Measurements from ENCODE around the gene SLC24A1.

The SLC24A1 gene

DNA sequence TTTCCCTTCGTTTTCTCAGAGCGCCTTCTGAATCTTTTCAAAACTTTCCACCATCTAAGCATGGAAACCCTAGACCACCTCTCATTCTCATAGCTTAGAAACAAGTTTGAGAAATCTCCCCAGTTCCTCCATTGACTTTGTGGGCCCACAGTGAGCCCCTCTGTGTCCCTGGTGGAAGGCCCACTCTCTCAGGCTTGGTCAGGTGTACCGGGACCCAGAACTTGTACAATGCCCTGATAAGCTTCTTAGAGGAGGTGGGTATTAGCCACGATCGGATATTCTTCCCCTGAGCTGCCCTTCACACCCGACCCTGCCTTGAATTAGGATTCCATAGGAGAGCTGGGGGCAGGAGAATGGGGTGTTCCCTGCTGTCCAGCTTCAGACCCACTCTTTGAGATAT is at the start of gene SLC24A1:
SLC24A1 (plus strand) TSS at position 301 of the 400 bp plus-strand sequence. CDS start 2,143 bp downstream, outside the sequence.
- DNase-seq (ENCODE audit: low spot score): no peak
- in situ Hi-C loops (cut with MboI; ENCODE audit: low sequenced_read_pairs, unreplicated experiment): no loop called here
- TF ChIP-seq, protein P1, sequence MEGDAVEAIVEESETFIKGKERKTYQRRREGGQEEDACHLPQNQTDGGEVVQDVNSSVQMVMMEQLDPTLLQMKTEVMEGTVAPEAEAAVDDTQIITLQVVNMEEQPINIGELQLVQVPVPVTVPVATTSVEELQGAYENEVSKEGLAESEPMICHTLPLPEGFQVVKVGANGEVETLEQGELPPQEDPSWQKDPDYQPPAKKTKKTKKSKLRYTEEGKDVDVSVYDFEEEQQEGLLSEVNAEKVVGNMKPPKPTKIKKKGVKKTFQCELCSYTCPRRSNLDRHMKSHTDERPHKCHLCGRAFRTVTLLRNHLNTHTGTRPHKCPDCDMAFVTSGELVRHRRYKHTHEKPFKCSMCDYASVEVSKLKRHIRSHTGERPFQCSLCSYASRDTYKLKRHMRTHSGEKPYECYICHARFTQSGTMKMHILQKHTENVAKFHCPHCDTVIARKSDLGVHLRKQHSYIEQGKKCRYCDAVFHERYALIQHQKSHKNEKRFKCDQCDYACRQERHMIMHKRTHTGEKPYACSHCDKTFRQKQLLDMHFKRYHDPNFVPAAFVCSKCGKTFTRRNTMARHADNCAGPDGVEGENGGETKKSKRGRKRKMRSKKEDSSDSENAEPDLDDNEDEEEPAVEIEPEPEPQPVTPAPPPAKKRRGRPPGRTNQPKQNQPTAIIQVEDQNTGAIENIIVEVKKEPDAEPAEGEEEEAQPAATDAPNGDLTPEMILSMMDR (IDR thresholded peaks at IDR 0.05; ENCODE audit: borderline replicate concordance, control extremely low read depth, extremely low read depth, insufficient read depth, missing control alignments): no peak

DNA sequence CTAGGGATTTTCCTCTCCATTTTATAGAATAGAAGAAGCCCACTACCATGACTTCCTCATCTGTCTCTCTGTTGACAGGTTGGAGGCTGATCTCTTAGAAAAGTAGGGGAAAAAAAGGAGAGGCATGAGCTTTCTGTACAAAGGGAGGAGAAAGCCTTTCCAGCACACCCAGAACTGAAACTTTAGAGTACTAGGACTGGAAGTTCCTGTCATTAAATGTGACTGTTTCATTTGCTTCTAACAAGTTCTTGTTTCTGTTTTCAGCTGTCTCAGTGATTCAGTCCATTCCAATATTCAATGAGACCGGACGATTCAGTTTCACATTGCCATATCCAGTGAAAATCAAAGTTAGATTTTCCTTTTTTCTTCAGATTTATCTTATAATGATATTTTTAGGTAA is 49.8 kb upstream of the SLC24A1 start:
- in situ Hi-C loops (cut with MboI; ENCODE audit: low sequenced_read_pairs, unreplicated experiment): no loop called here
- TF ChIP-seq, protein P1 (IDR thresholded peaks at IDR 0.05; ENCODE audit: borderline replicate concordance, control extremely low read depth, extremely low read depth, insufficient read depth, missing control alignments): no peak
- DNase-seq (ENCODE audit: low spot score): no peak

GRCh38 chr15:65576664-65577063 is 45.1 kb upstream of the SLC24A1 start:
- in situ Hi-C loops (cut with MboI; ENCODE audit: low sequenced_read_pairs, unreplicated experiment): no loop called here
- DNase-seq (ENCODE audit: low spot score): no peak
- TF ChIP-seq, protein P1 (IDR thresholded peaks at IDR 0.05; ENCODE audit: borderline replicate concordance, control extremely low read depth, extremely low read depth, insufficient read depth, missing control alignments): no peak

DNA sequence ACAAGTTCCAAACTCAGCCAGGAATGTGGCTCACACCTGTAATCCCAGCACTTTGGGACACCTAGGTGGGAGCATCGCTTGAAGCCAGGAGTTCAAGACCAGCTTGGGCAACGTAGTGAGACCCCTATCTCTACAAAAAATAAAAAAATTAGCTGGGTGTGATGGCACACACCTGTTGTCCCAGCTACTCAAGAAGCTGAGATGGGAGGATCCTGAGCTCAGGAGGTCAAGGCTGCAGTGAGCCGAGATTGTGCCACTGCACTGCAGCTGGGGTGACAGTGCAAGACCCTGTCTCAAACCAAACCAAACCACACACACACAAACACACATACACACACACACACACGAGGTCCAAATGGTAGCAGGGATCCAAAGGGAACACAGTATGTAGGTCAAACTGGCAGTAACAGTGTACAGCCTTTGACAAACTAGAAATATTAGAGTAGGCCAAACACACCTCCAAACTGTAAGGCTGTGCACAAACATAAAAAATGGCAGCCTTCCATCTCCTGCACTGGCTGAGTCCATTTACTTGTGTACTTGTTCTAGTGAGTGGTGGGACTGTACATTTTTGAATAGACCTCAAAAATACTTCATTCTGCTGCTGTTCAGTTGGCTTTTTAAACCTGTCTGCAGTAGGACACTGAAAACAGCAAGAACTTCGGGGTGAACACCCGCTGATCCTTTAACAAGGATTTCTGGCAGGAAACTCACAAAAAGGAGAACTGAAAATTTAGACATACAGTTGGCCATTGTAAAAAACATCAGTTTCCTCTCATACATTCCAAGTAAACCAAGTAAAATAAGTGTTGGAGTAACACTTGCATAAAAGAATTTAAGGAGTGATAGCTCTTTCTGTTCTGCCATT is 44.4 kb upstream of the SLC24A1 start:
- no peak for DNase-seq (ENCODE audit: low spot score)
- in situ Hi-C loops (cut with MboI; ENCODE audit: low sequenced_read_pairs, unreplicated experiment): no loop called here

DNA sequence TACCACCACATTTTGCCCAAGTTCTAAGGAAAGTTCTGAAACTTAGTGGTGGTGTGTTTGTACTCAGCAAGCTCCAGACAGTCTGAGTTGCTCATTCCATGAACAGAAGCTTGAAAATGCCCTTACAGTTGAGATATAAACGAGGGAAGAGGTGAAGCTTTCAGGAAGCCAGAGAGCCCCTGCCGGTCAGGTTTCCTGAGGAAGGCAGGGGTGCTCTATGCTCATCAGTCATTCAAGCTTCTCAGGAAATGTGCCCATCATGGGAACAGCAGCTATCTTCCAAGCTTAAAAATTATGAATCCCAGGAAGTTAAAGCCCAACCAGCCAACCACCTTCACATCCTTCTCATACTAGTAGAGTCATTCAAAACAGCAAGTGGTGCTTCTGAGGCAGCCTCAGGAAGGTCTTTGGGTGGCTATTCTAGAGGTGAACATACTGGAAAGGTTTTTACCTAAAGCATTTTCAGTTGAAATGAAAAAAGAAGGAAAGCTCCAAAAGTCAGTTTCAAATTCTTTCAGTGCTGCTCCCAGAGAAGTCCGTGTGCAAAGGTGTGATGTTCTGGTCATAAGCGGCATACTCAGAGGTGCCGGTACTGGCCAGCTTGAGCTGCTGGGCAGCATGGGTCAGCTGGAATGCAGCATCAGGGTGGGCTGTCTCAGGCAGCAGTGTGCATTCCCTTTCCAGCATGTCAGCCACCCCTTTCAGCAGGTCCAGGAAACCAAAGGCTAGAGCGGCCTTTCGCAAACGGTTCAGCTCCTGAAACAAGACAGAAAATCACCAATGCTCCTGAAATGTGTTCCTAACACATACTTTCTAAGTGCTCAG is 42.6 kb upstream of the SLC24A1 start:
- in situ Hi-C loops (cut with MboI; ENCODE audit: low sequenced_read_pairs, unreplicated experiment): no loop called here
- TF ChIP-seq, protein P1 (IDR thresholded peaks at IDR 0.05; ENCODE audit: borderline replicate concordance, control extremely low read depth, extremely low read depth, insufficient read depth, missing control alignments): no peak
- DNase-seq (ENCODE audit: low spot score): no peak

More for the DNA sequence above, 44.4 kb upstream of the SLC24A1 start:
- TF ChIP-seq, protein P1 (IDR thresholded peaks at IDR 0.05; ENCODE audit: borderline replicate concordance, control extremely low read depth, extremely low read depth, insufficient read depth, missing control alignments): no peak

DNA sequence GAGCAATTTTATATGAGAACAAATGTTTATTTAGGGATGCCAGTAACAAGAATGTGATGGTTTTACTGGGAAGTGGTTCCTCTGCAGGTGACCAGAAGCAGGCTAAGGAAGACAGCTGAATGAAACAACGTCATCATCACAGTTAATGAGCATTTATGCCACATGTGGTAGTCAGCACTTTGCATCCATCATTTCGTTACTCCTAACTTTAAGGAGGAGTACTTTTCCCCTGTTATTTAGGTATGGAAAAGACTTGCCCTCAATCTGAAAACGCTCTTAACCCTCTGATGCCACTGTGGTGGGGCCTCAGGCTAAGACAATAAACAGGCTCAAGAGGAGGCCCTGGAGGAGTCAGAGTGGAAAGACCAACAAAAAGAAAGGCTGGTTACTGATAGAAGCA is 42.0 kb upstream of the SLC24A1 start:
- TF ChIP-seq, protein P1 (IDR thresholded peaks at IDR 0.05; ENCODE audit: borderline replicate concordance, control extremely low read depth, extremely low read depth, insufficient read depth, missing control alignments): no peak
- no peak for DNase-seq (ENCODE audit: low spot score)
- in situ Hi-C loops (cut with MboI; ENCODE audit: low sequenced_read_pairs, unreplicated experiment): no loop called here
